ENCODE results near the gene PDIA6. TPM values are rescaled to one million over a fixed set of nuclear protein-coding genes. Genes with fewer than 3 reads are reported as not detected.

PDIA6 gene
- total RNA-seq, 5 donors from 2014 or later (not counting 1 experiment from before 2014, with no cell fraction given): 32.6 to 72.3 (median 50.9) TPM

DNA sequence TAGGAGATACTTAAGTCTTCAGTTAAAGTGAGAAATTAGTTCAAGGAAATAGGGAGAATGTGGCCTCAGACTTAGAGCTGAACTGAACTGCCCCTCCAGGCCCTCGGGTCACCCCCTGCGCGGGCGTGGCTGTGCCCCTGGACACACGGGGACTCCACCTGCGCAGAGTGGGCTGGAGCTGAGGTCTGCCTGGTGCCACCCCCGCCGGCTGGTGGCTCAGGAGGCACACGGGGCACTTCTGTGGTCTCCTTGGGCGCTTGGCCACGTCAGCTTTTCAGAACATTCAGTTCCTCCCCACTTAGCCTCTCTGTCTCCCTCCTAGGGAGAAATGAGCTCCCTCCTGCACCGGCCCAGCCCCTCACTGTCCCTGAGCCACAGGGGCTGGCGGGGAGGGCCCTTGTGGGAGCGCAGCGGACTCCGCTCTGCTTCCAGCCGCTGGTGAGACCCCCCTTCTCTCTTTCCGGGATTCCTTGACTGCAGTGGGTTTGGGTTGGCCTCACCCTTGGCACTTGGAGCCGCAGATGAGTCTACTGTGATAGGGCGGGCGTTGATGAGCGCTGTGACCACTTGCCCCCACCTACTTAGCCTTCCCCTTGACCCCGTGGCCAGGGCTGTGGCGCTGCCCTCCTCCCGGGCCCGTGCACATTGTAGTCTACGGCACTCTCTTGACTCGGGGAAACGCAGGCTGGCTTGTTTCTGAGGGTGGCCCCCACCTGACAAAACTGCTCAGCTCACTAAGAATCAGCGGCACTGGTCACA, 18.2 kb upstream of the PDIA6 start:
- ChIA-PET POLR2A (interaction anchor here in 1 of 2 donors (0.6 kb wide), 1 partner anchor 14 kb away, joined by 3 read pairs; no protein-coding TSS in a partner anchor), CTCF (interaction anchor here (0.5 to 7.1 kb wide), 8 partner anchors 10 to 862 kb away, joined by 3 to 60 read pairs (median 4); partner anchors contain the start of gene PDIA6 (in 1 of the 2))
- Mint-ChIP-seq H3K4me1 (peaks cover 5 to 10% (median 8%) of the 10 kb centered on the region in 3 donors), H3K9me3 (no peaks in the 10 kb centered on the region), H3K36me3 (no peaks in the 10 kb centered on the region), H3K27ac (no peak overlapping the region), H3K27me3 (peaks cover 7 to 25% of the 10 kb centered on the region in 2 donors), H3K4me3 (no peak overlapping the region)
- ATAC-seq (replicated peaks in 1 of 4) (no peak), DNase-seq (no peak)
- WGBS (ENCODE audit: insufficient coverage): 74% methylated on average over 27 of the region's 30 CpGs
- H3K4me3 ChIP-seq (ENCODE audit: control insufficient read depth in 1 of 2, extremely low read depth in 1 of 2, low read length in 1 of 2): no peak overlapping the region
- no peaks in the 10 kb centered on the region for H3K36me3 ChIP-seq (ENCODE audit: control insufficient read depth in 2 of 2, extremely low read depth in 1 of 2, insufficient read depth in 1 of 2, low read length in 1 of 2)
- H3K9me3 ChIP-seq: no peaks in the 10 kb centered on the region
- H3K27ac ChIP-seq (ENCODE audit: low read length): no peak overlapping the region
- H3K27me3 ChIP-seq (replicated peaks in 1 of 2; ENCODE audit: control insufficient read depth in 2 of 2, extremely low read depth in 1 of 2, insufficient read depth in 2 of 2, low read length in 1 of 2): peaks cover 0 to 58% of the 10 kb centered on the region in 2 experiments
- H3K4me1 ChIP-seq (ENCODE audit: control insufficient read depth in 1 of 2, extremely low read depth in 1 of 2, insufficient read depth in 2 of 2, low read length in 2 of 2): peaks cover 0 to 18% of the 10 kb centered on the region in 2 experiments

DNA sequence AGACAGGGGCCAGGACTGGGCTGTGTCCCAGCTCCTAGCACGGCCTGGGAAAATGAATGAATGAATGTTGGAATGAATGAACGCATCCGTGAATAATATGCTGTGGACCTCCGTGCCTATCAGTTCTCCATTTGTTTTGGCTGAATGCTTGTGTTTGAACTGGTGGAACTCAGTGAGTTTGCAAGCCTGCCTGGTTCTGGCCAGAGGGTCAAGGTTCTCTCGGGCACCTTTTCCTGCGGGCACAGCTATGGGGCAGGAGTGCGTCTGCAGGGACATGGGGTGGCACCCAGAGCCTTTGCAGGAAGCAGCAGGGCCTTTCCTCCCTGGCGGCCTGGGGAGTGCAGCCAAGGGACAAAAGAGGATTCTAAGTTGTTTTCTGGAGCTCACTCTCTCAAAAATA, 17.6 kb upstream of the PDIA6 start:
- Mint-ChIP-seq H3K27ac (no peak overlapping the region), H3K4me3 (no peak overlapping the region), H3K27me3 (peaks cover 12 to 28% of the 10 kb centered on the region in 2 donors), H3K4me1 (peaks cover 5 to 8% (median 7%) of the 10 kb centered on the region in 3 donors), H3K36me3 (no peaks in the 10 kb centered on the region), H3K9me3 (no peaks in the 10 kb centered on the region)
- Histone ChIP-seq H3K4me3 (ENCODE audit: control insufficient read depth in 1 of 2, extremely low read depth in 1 of 2, low read length in 1 of 2) (no peak overlapping the region), H3K27ac (ENCODE audit: low read length) (no peak overlapping the region), H3K4me1 (ENCODE audit: control insufficient read depth in 1 of 2, extremely low read depth in 1 of 2, insufficient read depth in 2 of 2, low read length in 2 of 2) (peaks cover 0 to 14% of the 10 kb centered on the region in 2 experiments), H3K9me3 (no peaks in the 10 kb centered on the region), H3K27me3 (replicated peaks in 1 of 2; ENCODE audit: control insufficient read depth in 2 of 2, extremely low read depth in 1 of 2, insufficient read depth in 2 of 2, low read length in 1 of 2) (peaks cover 0 to 54% of the 10 kb centered on the region in 2 experiments), H3K36me3 (ENCODE audit: control insufficient read depth in 2 of 2, extremely low read depth in 1 of 2, insufficient read depth in 1 of 2, low read length in 1 of 2) (no peaks in the 10 kb centered on the region)
- no peak for ATAC-seq (replicated peaks in 1 of 4)
- POLR2A ChIA-PET: interaction anchor here in 1 of 2 donors (0.6 kb wide), 1 partner anchor 14 kb away, joined by 3 read pairs; no protein-coding TSS in a partner anchor
- CTCF ChIA-PET: interaction anchor here (1.0 to 7.1 kb wide), 3 partner anchors 10 to 303 kb away, joined by 3 to 60 read pairs (median 4); a partner anchor contains a TSS
- 81% methylated on average over 4 of the region's 8 CpGs for WGBS (ENCODE audit: insufficient coverage)
- DNase-seq: no peak

DNA sequence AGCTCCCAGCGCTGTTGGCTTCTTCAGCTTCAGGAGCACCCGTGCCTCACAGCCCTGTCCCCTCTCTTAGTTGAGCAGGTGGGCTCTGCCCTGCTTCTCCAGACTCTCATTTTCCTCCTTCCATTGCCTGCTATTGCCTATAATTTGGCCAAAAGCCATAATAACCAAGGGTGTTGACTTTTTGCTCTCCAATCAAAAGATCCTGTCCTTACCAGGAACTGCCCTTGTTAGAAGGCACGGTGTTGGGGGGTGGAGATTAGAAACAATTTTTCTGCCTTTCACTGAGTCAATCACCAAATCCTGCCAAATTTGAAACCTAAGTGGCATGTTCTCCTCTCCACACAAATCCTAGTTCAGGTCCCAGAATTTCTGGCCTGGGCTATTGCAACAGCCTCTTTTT, 16.7 kb upstream of the PDIA6 start:
- no peak overlapping the region for H3K4me3 Mint-ChIP-seq
- Histone ChIP-seq H3K36me3 (ENCODE audit: control insufficient read depth in 2 of 2, extremely low read depth in 1 of 2, insufficient read depth in 1 of 2, low read length in 1 of 2) (no peaks in the 10 kb centered on the region), H3K27ac (ENCODE audit: low read length) (no peak overlapping the region), H3K27me3 (replicated peaks in 1 of 2; ENCODE audit: control insufficient read depth in 2 of 2, extremely low read depth in 1 of 2, insufficient read depth in 2 of 2, low read length in 1 of 2) (peaks cover 0 to 53% of the 10 kb centered on the region in 2 experiments), H3K4me1 (ENCODE audit: control insufficient read depth in 1 of 2, extremely low read depth in 1 of 2, insufficient read depth in 2 of 2, low read length in 2 of 2) (peaks cover 0 to 11% of the 10 kb centered on the region in 2 experiments), H3K9me3 (no peaks in the 10 kb centered on the region), H3K4me3 (ENCODE audit: control insufficient read depth in 1 of 2, extremely low read depth in 1 of 2, low read length in 1 of 2) (no peak overlapping the region)
- H3K36me3 Mint-ChIP-seq: no peaks in the 10 kb centered on the region
- WGBS (ENCODE audit: insufficient coverage): 100% methylated on average over 2 of the region's 3 CpGs
- H3K9me3 Mint-ChIP-seq: no peaks in the 10 kb centered on the region
- H3K4me1 Mint-ChIP-seq: peaks cover 5 to 7% (median 6%) of the 10 kb centered on the region in 3 donors
- ATAC-seq (replicated peaks in 1 of 4): no peak
- no peak overlapping the region for H3K27ac Mint-ChIP-seq
- DNase-seq: no peak
- ChIA-PET CTCF (interaction anchor here in 1 of 2 donors (7.1 kb wide), 1 partner anchor 302 kb away, joined by 60 read pairs; a partner anchor contains a TSS), POLR2A (no interaction called here)
- peaks cover 15 to 30% of the 10 kb centered on the region in 2 donors for H3K27me3 Mint-ChIP-seq

DNA sequence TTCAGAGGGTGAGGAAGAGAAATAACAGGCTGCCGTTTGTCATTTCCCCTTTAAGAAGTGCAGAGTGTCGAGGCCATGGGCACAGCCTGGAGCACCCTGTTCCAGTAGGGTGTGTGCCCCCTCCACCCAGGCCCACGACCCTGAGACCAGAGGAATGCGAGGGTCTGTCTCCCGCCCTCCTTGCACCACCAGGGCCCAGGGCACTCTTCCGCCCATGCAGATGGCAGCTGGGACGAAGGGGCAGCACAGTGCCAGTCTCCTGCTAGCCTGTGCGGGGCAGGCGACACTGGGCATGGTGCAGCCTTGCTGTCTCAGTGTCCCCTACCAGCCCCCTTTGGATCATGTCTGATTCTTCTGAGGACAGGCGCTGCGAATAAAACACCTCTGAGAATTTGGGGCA, 15.8 kb upstream of the PDIA6 start:
- H3K27ac Mint-ChIP-seq: no peak overlapping the region
- WGBS (ENCODE audit: insufficient coverage): 73% methylated on average over 11 of the region's 11 CpGs
- peaks cover 18 to 34% of the 10 kb centered on the region in 2 donors for H3K27me3 Mint-ChIP-seq
- no peaks in the 10 kb centered on the region for H3K9me3 Mint-ChIP-seq
- ChIA-PET POLR2A (no interaction called here), CTCF (no interaction called here)
- Histone ChIP-seq H3K27me3 (replicated peaks in 1 of 2; ENCODE audit: control insufficient read depth in 2 of 2, extremely low read depth in 1 of 2, insufficient read depth in 2 of 2, low read length in 1 of 2) (peaks cover 0 to 54% of the 10 kb centered on the region in 2 experiments), H3K27ac (ENCODE audit: low read length) (no peak overlapping the region), H3K4me3 (ENCODE audit: control insufficient read depth in 1 of 2, extremely low read depth in 1 of 2, low read length in 1 of 2) (no peak overlapping the region), H3K4me1 (ENCODE audit: control insufficient read depth in 1 of 2, extremely low read depth in 1 of 2, insufficient read depth in 2 of 2, low read length in 2 of 2) (peaks cover 0 to 11% of the 10 kb centered on the region in 2 experiments), H3K9me3 (no peaks in the 10 kb centered on the region), H3K36me3 (ENCODE audit: control insufficient read depth in 2 of 2, extremely low read depth in 1 of 2, insufficient read depth in 1 of 2, low read length in 1 of 2) (no peaks in the 10 kb centered on the region)
- H3K36me3 Mint-ChIP-seq: no peaks in the 10 kb centered on the region
- ATAC-seq (replicated peaks in 1 of 4): no peak
- DNase-seq: no peak
- H3K4me3 Mint-ChIP-seq: no peak overlapping the region
- peaks cover 5 to 7% (median 6%) of the 10 kb centered on the region in 3 donors for H3K4me1 Mint-ChIP-seq

DNA sequence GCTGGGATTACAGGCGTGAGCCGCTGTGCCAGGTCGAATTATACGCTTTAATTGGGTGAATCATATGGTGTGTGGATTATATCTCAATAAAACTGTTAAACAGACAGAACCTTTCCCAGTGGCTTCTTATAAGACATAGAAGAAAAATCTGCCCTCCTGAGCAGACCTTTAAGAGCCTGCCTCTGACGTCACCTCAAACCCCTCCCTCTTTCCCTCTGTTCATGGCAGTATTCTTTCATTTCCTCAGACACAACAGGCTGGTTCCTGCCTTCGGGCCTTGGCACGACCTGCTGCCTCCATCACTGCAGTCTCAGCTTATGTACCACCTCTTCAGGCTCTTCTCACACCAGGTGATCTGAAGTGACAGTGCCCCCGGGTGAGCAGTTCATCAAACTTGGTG, 14.0 kb upstream of the PDIA6 start:
- no peak for DNase-seq
- H3K9me3 Mint-ChIP-seq: no peaks in the 10 kb centered on the region
- H3K36me3 ChIP-seq (ENCODE audit: control insufficient read depth in 2 of 2, extremely low read depth in 1 of 2, insufficient read depth in 1 of 2, low read length in 1 of 2): no peaks in the 10 kb centered on the region

DNA sequence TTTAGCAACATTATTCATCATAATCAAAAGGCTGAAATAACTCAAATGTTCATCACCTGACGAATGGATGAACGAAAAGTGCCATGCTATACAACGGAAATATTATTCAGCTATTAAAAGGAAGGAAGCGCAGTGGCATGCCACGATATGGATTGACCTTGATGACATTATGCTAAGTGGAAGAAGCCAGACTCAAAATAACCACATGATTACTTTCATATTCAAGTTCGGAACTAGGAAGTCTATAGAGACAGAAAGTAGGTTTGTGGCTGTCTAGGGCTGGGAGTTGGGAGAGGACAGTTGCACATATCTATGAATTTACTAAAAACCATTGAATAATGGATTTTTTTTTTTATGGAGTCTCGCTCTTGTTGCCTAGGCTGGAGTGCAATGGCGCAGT, 13.4 kb upstream of the PDIA6 start:
- Histone ChIP-seq H3K36me3 (ENCODE audit: control insufficient read depth in 2 of 2, extremely low read depth in 1 of 2, insufficient read depth in 1 of 2, low read length in 1 of 2) (no peaks in the 10 kb centered on the region), H3K4me3 (ENCODE audit: control insufficient read depth in 1 of 2, extremely low read depth in 1 of 2, low read length in 1 of 2) (no peak overlapping the region), H3K4me1 (ENCODE audit: control insufficient read depth in 1 of 2, extremely low read depth in 1 of 2, insufficient read depth in 2 of 2, low read length in 2 of 2) (no peaks in the 10 kb centered on the region), H3K9me3 (no peaks in the 10 kb centered on the region), H3K27me3 (replicated peaks in 1 of 2; ENCODE audit: control insufficient read depth in 2 of 2, extremely low read depth in 1 of 2, insufficient read depth in 2 of 2, low read length in 1 of 2) (peaks cover 0 to 39% of the 10 kb centered on the region in 2 experiments), H3K27ac (ENCODE audit: low read length) (no peak overlapping the region)
- Mint-ChIP-seq H3K9me3 (no peaks in the 10 kb centered on the region), H3K4me3 (no peak overlapping the region), H3K27ac (no peak overlapping the region), H3K27me3 (peaks cover 18 to 24% of the 10 kb centered on the region in 2 donors), H3K36me3 (no peaks in the 10 kb centered on the region), H3K4me1 (no peaks in the 10 kb centered on the region)
- 60% methylated on average over 2 of the region's 8 CpGs for WGBS (ENCODE audit: insufficient coverage)
- ATAC-seq (replicated peaks in 1 of 4): no peak
- ChIA-PET POLR2A (no interaction called here), CTCF (no interaction called here)
- DNase-seq: no peak

More for the DNA sequence above, 14.0 kb upstream of the PDIA6 start:
- ATAC-seq (replicated peaks in 1 of 4): no peak
- 61% methylated on average over 3 of the region's 8 CpGs for WGBS (ENCODE audit: insufficient coverage)
- Histone ChIP-seq H3K9me3 (no peaks in the 10 kb centered on the region), H3K4me1 (ENCODE audit: control insufficient read depth in 1 of 2, extremely low read depth in 1 of 2, insufficient read depth in 2 of 2, low read length in 2 of 2) (no peaks in the 10 kb centered on the region), H3K27me3 (replicated peaks in 1 of 2; ENCODE audit: control insufficient read depth in 2 of 2, extremely low read depth in 1 of 2, insufficient read depth in 2 of 2, low read length in 1 of 2) (peaks cover 0 to 39% of the 10 kb centered on the region in 2 experiments), H3K4me3 (ENCODE audit: control insufficient read depth in 1 of 2, extremely low read depth in 1 of 2, low read length in 1 of 2) (no peak overlapping the region), H3K27ac (ENCODE audit: low read length) (no peak overlapping the region)
- Mint-ChIP-seq H3K4me1 (no peaks in the 10 kb centered on the region), H3K27ac (no peak overlapping the region), H3K4me3 (no peak overlapping the region), H3K27me3 (peaks cover 18 to 27% of the 10 kb centered on the region in 2 donors), H3K36me3 (no peaks in the 10 kb centered on the region)
- POLR2A ChIA-PET: no interaction called here
- CTCF ChIA-PET: no interaction called here

All from T-cell (primary cell).